GM12878 (cell line): Measurements from ENCODE around the gene FLOT1. TPM values are rescaled to one million over a fixed set of nuclear protein-coding genes. Genes with fewer than 3 reads are reported as not detected.

Source experiments
- ATAC-seq: fragments of 200-7000 bp; cut with Tn5 transposase; 3 replicates; pipeline ENCODE4 v1.9.1; 2020; ENCODE audit warnings: mild to moderate bottlenecking, moderate library complexity
- BruUV-seq: library from RNA; stranded (reverse); fragments of 400-500 nt; replicated peaks from 2 replicates; lab custom pipeline; 2021; lab: Mats Ljungman, UMichigan
- CTCF ChIA-PET: fragments of 300-600 bp; sonication (Branson Sonifier 250); formaldehyde crosslinking; extraction: SDS; loops from one replicate; lab custom pipeline; 2021; ENCODE audit warnings: inconsistent platforms; lab: Yijun Ruan, JAX
- POLR2A ChIA-PET: fragments of 350-600 bp; formaldehyde crosslinking; extraction: SDS; loops from one replicate; lab custom pipeline; 2021; ENCODE audit warnings: inconsistent platforms; lab: Charles Lee
- RAD21 ChIA-PET: fragments of 300-600 bp; sonication (Branson Sonifier 250); formaldehyde crosslinking; loops from one replicate; lab custom pipeline; 2023; ENCODE audit warnings: antibody characterized with exemption; ENCODE audit not compliant: unreplicated experiment; lab: Charles Lee
- SMC1A ChIA-PET: fragments of 300-600 bp; sonication (Branson Sonifier 250); formaldehyde crosslinking; loops from one replicate; lab custom pipeline; 2023; ENCODE audit not compliant: unreplicated experiment, uncharacterized antibody; lab: Charles Lee
- DNase-seq: peaks from one replicate; pipeline ENCODE4 v3.0.0-alpha.2; 2011; ENCODE audit warnings: low read depth, low spot score
- FAIRE-seq: peaks from 3 replicates; lab custom pipeline; 2011; peaks lifted over from hg19 to GRCh38; lab: Jason Lieb, UNC
- H2AFZ ChIP-seq: 2 replicates; pipeline ENCODE4 v1.6.0; 2011; ENCODE audit warnings: low read depth, low read length, control low read depth; ENCODE audit not compliant: control insufficient read depth
- H3K27ac ChIP-seq: 2 replicates; pipeline ENCODE4 v1.5.1; 2011; ENCODE audit warnings: control low read depth; ENCODE audit not compliant: control insufficient read depth, insufficient read depth
- H3K27me3 ChIP-seq, 2 experiments: replicated peaks in 1 of 2; 2 replicates each; pipeline versions ENCODE4 v1.6.0 to v1.6.1; 2011; ENCODE audit warnings: low read length in 1 of 2; ENCODE audit not compliant: control insufficient read depth in 2 of 2, insufficient read depth in 2 of 2
- H3K36me3 ChIP-seq, 2 experiments: 2 replicates each; pipeline ENCODE4 v1.5.1; 2011; ENCODE audit warnings: low read length in 1 of 2; ENCODE audit not compliant: control insufficient read depth in 2 of 2, insufficient read depth in 2 of 2
- H3K4me1 ChIP-seq: 2 replicates; pipeline ENCODE4 v1.6.1; 2011; ENCODE audit warnings: mild to moderate bottlenecking, low read length, moderate library complexity, mixed read lengths; ENCODE audit not compliant: control insufficient read depth, insufficient read depth
- H3K4me2 ChIP-seq: 2 replicates; pipeline ENCODE4 v1.6.0; 2011; ENCODE audit warnings: control low read depth; ENCODE audit not compliant: control insufficient read depth, insufficient read depth
- H3K4me3 ChIP-seq: fragments of 200-600 bp; sonication (generic); 2 replicates; pipeline ENCODE4 v1.5.1; 2016
- H3K79me2 ChIP-seq: 2 replicates; pipeline ENCODE4 v1.6.0; 2011; ENCODE audit warnings: low read length; ENCODE audit not compliant: control insufficient read depth, insufficient read depth
- H3K9ac ChIP-seq: 2 replicates; pipeline ENCODE4 v1.8.0; 2011; ENCODE audit warnings: low read length, control low read depth, mixed read lengths; ENCODE audit not compliant: control insufficient read depth, insufficient read depth
- H3K9me3 ChIP-seq: replicated peaks from 3 replicates; pipeline ENCODE4 v1.5.1; 2011; ENCODE audit warnings: mild to moderate bottlenecking, low read length; ENCODE audit not compliant: control insufficient read depth, insufficient read depth
- H4K20me1 ChIP-seq: 2 replicates; pipeline ENCODE4 v1.6.0; 2011; ENCODE audit not compliant: control insufficient read depth, insufficient read depth
- CBX5 ChIP-seq: sonication (generic); IDR thresholded peaks from 2 replicates; pipeline ENCODE4 v1.6.1; 2016; ENCODE audit warnings: low read depth, moderate library complexity, mild to moderate bottlenecking, inconsistent platforms
- DPF2 ChIP-seq: fragments of 450-650 bp; IDR thresholded peaks from 2 replicates; pipeline ENCODE4 v1.6.1; 2017; ENCODE audit warnings: mild to moderate bottlenecking
- EED ChIP-seq: sonication (generic); IDR thresholded peaks from 2 replicates; pipeline ENCODE4 v1.6.1; 2016; ENCODE audit warnings: antibody characterized with exemption, low read depth
- IKZF2 ChIP-seq, 2 experiments: fragments of 450-650 bp; IDR thresholded peaks; 2 replicates each; pipeline ENCODE4 v1.6.1; 2017; ENCODE audit warnings: mild to moderate bottlenecking in 2 of 2, moderate library complexity in 2 of 2
- JUND ChIP-seq: IDR thresholded peaks from 2 replicates; pipeline ENCODE4 v1.6.1; 2012; ENCODE audit warnings: low read depth, mild to moderate bottlenecking, low read length, improper control_type of control experiment, moderate library complexity
- MEF2B ChIP-seq: fragments of 450-650 bp; IDR thresholded peaks from 2 replicates; pipeline ENCODE4 v1.6.1; 2018; ENCODE audit warnings: mild to moderate bottlenecking, moderate library complexity; ENCODE audit not compliant: partially characterized antibody, poor library complexity, severe bottlenecking
- NFXL1 ChIP-seq: fragments of 450-650 bp; IDR thresholded peaks from 2 replicates; pipeline ENCODE4 v1.6.1; 2017; ENCODE audit warnings: antibody characterized with exemption, mild to moderate bottlenecking, borderline replicate concordance
- NFYB ChIP-seq: IDR thresholded peaks from 2 replicates; pipeline ENCODE4 v1.6.1; 2011; ENCODE audit warnings: low read depth, mild to moderate bottlenecking, low read length, improper control_type of control experiment, moderate library complexity; ENCODE audit not compliant: insufficient read depth
- POLR2AphosphoS5 ChIP-seq: IDR thresholded peaks from 2 replicates; pipeline ENCODE4 v1.6.1; 2011; ENCODE audit warnings: mild to moderate bottlenecking, low read length, inconsistent platforms
- RBBP5 ChIP-seq: fragments of 200-600 bp; sonication (generic); conservative IDR thresholded peaks from 2 replicates; pipeline ENCODE4 v1.6.1; 2016
- RCOR1 ChIP-seq: conservative IDR thresholded peaks from 2 replicates; pipeline ENCODE4 v1.6.1; 2012; ENCODE audit warnings: low read depth, low read length, improper control_type of control experiment
- SUPT20H ChIP-seq: IDR thresholded peaks from 2 replicates; pipeline ENCODE4 v1.6.1; 2011; ENCODE audit warnings: low read depth, mild to moderate bottlenecking, low read length, moderate library complexity, borderline replicate concordance; ENCODE audit not compliant: control insufficient read depth
- WGBS: methylation state at CpG from one replicate; pipeline ENCODE4 v1.1.6; 2016; ENCODE audit warnings: low lambda C conversion rate; ENCODE audit not compliant: insufficient replicate concordance, insufficient coverage; ENCODE audit errors: missing lambda C conversion rate; 5-methylcytosine and 5-hydroxymethylcytosine counted together
- in situ Hi-C: fragments of 300-500 bp; cut with MboI; formaldehyde crosslinking; loops from 9 replicates; pipeline ENCODE4 v1.14.3; 2018; ENCODE audit warnings: mixed read lengths
- intact Hi-C: fragments of 100-400 bp; cut with micrococcal nuclease; formaldehyde crosslinking; loops from one replicate; pipeline ENCODE4 v1.14.2; 2022; ENCODE audit not compliant: unreplicated experiment
- polyA plus RNA-seq, 11 experiments: library from polyadenylated mRNA; depleted of rRNA in 4 of 11; unstranded in 6 of 11; stranded (reverse) in 5 of 11; fragments of >200 nt; fragmentation: Nextera tagmentation in 4 of 11; fragmentation: Illumina TruSeq in 1 of 11; extraction: Ambion mirVana in 4 of 11; extraction: Trizol in 1 of 11; gene quantifications; 1 replicate in 1 of 11; 2 replicates in 10 of 11; pipeline versions ENCODE4 v1.2.1 to v1.2.3, GENCODE V29; 2011 to 2016; ENCODE audit warnings: inconsistent platforms in 2 of 11, missing spikeins in 2 of 11, low read depth in 1 of 11
- total RNA-seq, 4 experiments: library from RNA; depleted of rRNA in 3 of 4; stranded (reverse); fragments of >200 nt in 3 of 4; fragmentation: Illumina TruSeq in 1 of 4; extraction: Trizol in 1 of 4; gene quantifications; 2 replicates each; pipeline versions ENCODE4 v1.2.1 to v1.2.3, GENCODE V29; 2013 to 2021
- TF ChIP-seq, protein P1 (sequence below): fragments of 450-650 bp; IDR thresholded peaks from 2 replicates; pipeline ENCODE4 v1.6.1; 2017; ENCODE audit warnings: low read depth, mild to moderate bottlenecking, moderate library complexity
- TF ChIP-seq, protein P2 (sequence below): fragments of 450-650 bp; IDR thresholded peaks from 2 replicates; pipeline ENCODE4 v1.6.1; 2016; ENCODE audit warnings: mild to moderate bottlenecking
- TF ChIP-seq, protein P3 (sequence below): fragments of 450-650 bp; IDR thresholded peaks from 2 replicates; pipeline ENCODE4 v1.6.1; 2014; ENCODE audit warnings: mild to moderate bottlenecking

The FLOT1 gene
- total and polyA plus RNA-seq, 10 of the 15 experiments (the other 5 are each of a cell fraction or from before 2014, with no cell fraction given), result 12.3 to 153 (median 112) TPM

DNA sequence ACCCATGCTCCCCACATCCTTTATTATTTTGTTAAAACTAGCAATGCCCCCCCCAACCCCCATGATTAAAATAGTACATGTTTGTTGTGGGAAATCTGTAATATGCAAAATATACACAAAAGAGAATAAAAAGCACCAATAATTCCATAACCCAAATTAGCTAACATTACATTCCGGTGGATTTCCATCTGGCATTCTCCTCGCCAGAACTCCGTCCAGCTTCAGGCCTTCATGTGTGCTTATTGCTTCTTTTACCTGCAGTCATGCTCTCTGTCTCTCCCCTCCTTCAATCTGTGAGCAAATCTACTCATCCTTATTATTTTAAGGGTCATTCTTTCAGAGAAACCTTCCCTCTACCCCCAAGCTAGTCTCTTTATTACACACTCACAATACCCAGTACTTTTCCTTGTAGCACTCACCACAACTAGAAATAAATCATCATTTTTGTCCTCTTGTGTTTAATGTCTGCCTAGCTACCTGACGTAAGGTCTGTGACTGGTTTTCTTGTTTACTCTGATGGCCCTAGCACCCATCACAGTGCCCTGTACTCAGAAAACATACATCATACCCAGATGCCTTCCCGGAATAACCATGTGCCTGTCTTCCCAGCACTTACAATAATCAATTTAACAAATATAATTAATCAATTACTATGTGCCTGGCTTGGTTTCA lies 27.5 kb upstream of the FLOT1 start (continued):
- TF ChIP-seq SUPT20H (no peak), RBBP5 (no peak), DPF2 (no peak), JUND (no peak), RCOR1 (no peak), NFYB (no peak)
- TF ChIP-seq, all 136 proteins: peak for 0

DNA sequence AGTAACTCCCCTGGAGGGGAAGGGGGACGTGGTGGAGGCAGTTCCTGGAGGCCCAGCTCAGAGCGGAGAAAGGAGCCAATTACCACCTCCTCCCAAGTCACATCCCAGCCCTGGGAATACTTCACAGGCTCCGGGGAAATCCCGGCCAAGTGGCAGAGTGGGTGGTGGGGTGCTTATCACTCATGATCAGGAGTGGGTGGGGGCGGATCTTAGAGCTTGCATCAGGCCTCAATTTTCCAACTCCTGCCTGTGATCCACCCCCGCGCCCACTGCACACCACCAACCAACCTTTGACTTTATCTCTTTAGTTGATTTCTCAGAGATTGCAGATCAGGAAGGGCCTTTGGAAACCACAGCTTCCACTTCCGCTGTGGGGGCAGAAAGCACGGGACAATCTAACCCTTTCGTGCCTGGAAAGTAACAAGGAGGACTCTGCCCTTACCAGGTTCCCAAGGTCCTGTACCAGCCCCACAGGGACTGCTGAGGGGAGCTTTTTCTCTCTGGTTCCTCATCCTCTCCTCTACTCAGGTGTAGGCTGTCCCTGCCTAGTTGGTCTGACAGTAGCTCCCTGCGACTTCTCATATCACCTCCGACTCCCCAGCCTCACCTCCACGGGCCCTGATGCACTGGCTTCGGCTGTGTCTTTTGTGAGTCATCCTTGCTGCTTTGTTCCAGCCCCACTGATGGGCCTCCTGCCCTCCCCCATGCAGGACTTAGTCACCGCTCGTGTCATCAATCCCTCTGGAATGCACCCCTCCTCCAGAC lies 26.8 kb upstream of the FLOT1 start:
- RAD21 ChIA-PET, result interaction anchor here (0.6 to 7.4 kb wide), 15 partner anchors 8 to 115 kb away, joined by 3 to 98 read pairs (median 5); partner anchors contain the start of gene DDR1
- POLR2A ChIA-PET, result interaction anchor here (0.6 to 6.2 kb wide), 17 partner anchors 8 to 131 kb away, joined by 3 to 89 read pairs (median 7); partner anchors contain the start of genes FLOT1 and IER3
- in situ Hi-C loops, result no loop called here
- Histone ChIP-seq H3K9me3 (no peaks in the 10 kb centered on the region; the same call in 2 of the 3 replicates), H4K20me1 (no peaks in the 10 kb centered on the region), H3K27me3 (no peaks in the 10 kb centered on the region), H3K4me2 (peak overlapping the region; percentile 13; the same call in 1 of the 2 replicates), H3K9ac (no peak overlapping the region), H3K27ac (no peak overlapping the region; the same call in 1 of the 2 replicates), H3K4me3 (no peak overlapping the region), H3K79me2 (no peaks in the 10 kb centered on the region), H2AFZ (no peak overlapping the region), H3K4me1 (peaks cover 33% of the 10 kb centered on the region), H3K36me3 (no peaks in the 10 kb centered on the region)
- 58% methylated on average over 15 of the region's 16 CpGs for WGBS
- intact Hi-C loops, result no loop called here
- CTCF ChIA-PET, result interaction anchor here (0.9 to 5.0 kb wide), 12 partner anchors 11 to 58 kb away, joined by 4 to 39 read pairs (median 7); partner anchors contain the start of gene IER3
- FAIRE-seq (no peak), ATAC-seq (peak; percentile 38), DNase-seq (no peak)
- BruUV-seq, result no TSS peak
- SMC1A ChIA-PET, result interaction anchor here (1.0 to 9.7 kb wide), 14 partner anchors 7 to 59 kb away, joined by 3 to 217 read pairs (median 16); partner anchors contain the start of gene FLOT1
- TF ChIP-seq, protein P1, sequence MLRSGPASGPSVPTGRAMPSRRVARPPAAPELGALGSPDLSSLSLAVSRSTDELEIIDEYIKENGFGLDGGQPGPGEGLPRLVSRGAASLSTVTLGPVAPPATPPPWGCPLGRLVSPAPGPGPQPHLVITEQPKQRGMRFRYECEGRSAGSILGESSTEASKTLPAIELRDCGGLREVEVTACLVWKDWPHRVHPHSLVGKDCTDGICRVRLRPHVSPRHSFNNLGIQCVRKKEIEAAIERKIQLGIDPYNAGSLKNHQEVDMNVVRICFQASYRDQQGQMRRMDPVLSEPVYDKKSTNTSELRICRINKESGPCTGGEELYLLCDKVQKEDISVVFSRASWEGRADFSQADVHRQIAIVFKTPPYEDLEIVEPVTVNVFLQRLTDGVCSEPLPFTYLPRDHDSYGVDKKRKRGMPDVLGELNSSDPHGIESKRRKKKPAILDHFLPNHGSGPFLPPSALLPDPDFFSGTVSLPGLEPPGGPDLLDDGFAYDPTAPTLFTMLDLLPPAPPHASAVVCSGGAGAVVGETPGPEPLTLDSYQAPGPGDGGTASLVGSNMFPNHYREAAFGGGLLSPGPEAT, result peak; percentile 83; the same call in 1 of the 2 replicates
- TF ChIP-seq NFXL1, result no peak
- no peak for TF ChIP-seq POLR2AphosphoS5
- TF ChIP-seq, protein P2, sequence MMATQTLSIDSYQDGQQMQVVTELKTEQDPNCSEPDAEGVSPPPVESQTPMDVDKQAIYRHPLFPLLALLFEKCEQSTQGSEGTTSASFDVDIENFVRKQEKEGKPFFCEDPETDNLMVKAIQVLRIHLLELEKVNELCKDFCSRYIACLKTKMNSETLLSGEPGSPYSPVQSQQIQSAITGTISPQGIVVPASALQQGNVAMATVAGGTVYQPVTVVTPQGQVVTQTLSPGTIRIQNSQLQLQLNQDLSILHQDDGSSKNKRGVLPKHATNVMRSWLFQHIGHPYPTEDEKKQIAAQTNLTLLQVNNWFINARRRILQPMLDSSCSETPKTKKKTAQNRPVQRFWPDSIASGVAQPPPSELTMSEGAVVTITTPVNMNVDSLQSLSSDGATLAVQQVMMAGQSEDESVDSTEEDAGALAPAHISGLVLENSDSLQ, result no peak
- peak; percentile 49 for TF ChIP-seq MEF2B
- TF ChIP-seq, protein P3, sequence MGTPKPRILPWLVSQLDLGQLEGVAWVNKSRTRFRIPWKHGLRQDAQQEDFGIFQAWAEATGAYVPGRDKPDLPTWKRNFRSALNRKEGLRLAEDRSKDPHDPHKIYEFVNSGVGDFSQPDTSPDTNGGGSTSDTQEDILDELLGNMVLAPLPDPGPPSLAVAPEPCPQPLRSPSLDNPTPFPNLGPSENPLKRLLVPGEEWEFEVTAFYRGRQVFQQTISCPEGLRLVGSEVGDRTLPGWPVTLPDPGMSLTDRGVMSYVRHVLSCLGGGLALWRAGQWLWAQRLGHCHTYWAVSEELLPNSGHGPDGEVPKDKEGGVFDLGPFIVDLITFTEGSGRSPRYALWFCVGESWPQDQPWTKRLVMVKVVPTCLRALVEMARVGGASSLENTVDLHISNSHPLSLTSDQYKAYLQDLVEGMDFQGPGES, result no peak
- no peak for TF ChIP-seq CBX5
- peak; percentile 89 to 92; a peak in 3 of 4 replicates for TF ChIP-seq IKZF2 (IDR thresholded peaks at IDR 0.05)
- 0 out of 2 replicates have a peak, but pooled peaks have one; percentile 40 for TF ChIP-seq EED
